LHCN-M2 (cell line): ENCODE measurements around the gene ZNF746. TPM values are rescaled to one million over a fixed set of nuclear protein-coding genes. Genes with fewer than 3 reads are reported as not detected.
"Not testable (repeated sequence)": the region's sequence is repeated elsewhere in the genome, so short reads cannot be mapped to it uniquely, and the experiment has no call there.

ENCODE experiments used
- DNase-seq: peaks from one replicate; pipeline ENCODE4 v3.0.0-alpha.2; 2012; ENCODE audit warnings: low read depth
- polyA plus RNA-seq: library from polyadenylated mRNA; unstranded; fragments of >200 nt; gene quantifications from one replicate; pipeline ENCODE4 v1.2.1, GENCODE V29; 2012; ENCODE audit warnings: missing spikeins
- total RNA-seq: library from RNA; depleted of rRNA; stranded (reverse); fragments of >200 nt; gene quantifications from 2 replicates; pipeline ENCODE4 v1.2.3, GENCODE V29; 2014; rRNA removed

Gene ZNF746
- 27.6 and 29.6 TPM in 2 replicates for total RNA-seq
- 13.2 TPM for polyA plus RNA-seq

DNA sequence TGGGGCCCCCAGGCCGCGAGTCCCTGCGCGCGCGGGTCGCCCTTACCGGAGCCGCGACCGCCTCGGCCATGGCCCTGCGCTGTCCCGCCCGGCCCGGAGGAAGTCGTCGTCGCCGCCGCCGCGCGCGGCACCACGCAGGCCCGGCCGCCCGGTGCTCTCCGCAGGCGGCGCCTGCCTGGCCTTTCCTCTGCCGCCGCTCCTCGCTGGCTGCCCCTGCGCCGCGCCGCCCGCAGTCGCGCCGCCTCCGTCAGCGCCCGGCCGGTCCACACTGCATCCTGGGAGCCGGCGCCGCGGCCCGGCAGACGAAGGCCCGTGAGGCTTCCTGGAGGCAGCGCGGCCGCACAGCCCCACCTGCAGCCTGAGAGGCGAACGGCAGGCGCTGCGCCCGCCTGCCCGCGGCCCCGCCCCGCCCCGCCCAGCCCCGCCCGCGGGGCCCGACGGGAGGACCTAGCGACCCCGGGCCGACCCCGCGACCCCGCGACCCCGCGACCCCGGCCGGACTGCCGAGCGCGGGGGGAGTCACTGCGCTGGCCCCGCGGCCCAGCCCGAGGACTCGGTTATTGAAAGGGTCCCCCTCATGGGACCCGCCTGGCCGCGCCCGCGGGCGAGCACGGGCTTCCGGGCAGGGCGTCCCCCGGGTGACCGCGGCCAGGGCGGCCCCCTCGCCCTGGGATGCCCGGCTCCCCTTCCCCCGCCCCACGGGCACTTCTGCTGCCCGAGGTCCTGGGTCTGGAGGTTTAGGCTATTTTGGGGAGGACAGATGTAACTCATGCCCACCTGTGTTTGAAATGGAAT is at the start of gene ZNF746:
Gene ZNF746 (minus strand): TSS at position 343 of the 795 bp plus-strand sequence. CDS start 273 bp downstream, at position 70.
- peak; percentile 85 for DNase-seq

DNA sequence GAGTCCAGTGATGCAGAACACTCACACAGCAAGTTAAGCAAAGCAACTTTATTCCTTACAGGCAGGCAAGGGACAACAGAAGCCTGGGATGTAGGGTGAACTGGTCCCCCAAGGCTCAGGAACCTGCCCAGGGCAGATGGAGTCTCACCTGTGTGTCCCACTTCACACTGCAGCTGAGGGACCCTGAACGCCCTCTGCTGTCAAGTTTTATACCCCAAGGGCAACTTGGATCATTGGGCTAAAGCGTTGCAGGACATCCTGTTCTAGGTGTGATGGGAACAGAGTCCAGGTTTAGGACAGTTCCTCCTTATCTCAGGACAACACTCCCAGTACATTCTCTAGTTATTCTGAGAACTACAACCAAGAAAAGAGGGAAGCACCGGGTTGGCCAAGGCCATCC is 49.5 kb upstream of the ZNF746 start:
- no peak for DNase-seq

DNA sequence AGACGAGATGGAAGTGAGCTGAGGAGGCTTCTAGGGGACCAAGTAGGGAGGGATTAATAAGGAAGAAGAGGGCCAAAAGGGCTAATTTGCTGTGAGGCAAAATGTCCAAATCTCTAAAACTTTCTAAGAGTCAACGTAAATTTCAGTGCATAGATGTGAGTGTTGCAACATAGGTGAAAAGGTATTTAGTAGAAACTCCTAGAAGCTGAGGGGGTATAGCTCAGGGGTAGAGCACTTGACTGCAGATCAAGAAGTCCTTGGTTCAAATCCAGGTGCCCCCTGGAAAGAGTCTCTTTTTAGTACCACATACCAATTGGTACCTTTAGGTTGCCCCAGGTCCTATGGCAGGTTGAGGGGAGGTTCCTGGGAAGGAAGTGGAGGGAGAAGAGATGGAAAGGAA is 48.7 kb upstream of the ZNF746 start:
- DNase-seq: no peak

DNA sequence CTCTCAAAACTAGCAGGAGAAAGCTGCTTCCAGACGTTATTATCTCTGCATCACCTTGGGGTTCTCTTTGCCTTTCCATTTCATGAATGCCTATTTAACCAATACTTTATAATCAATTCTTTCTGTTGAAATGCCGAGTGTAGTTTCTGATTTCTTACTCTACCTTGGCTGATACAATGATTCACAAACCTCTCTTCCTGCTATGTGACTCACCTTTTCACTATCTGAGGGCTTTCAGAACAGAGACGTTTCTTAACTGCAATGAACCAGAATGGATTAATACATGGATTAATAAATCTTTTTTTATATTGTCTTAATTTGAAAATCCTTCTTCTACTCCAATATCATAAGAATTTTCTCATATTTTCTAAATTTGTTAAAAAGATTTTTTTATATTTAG is 46.4 kb upstream of the ZNF746 start:
- DNase-seq: no peak

DNA sequence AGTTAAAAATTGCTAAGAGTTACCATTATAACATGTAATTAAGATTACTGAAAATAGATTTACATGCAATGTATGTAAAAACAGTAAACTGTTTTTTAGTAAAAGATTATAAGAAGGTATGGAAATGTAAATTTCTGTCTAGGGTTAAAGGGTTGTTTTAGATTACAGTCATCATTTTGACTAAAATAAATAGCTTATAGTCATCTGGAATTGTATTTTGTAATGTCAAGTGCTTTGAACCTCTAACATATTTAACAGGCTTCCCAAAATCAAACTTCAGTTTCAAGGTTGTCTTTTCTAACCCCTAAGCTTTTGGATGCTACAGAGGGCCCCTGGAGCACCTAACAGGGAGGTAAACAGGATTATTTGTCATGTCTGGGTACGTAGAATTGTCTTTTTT is 35.0 kb upstream of the ZNF746 start:
- no peak for DNase-seq

DNA sequence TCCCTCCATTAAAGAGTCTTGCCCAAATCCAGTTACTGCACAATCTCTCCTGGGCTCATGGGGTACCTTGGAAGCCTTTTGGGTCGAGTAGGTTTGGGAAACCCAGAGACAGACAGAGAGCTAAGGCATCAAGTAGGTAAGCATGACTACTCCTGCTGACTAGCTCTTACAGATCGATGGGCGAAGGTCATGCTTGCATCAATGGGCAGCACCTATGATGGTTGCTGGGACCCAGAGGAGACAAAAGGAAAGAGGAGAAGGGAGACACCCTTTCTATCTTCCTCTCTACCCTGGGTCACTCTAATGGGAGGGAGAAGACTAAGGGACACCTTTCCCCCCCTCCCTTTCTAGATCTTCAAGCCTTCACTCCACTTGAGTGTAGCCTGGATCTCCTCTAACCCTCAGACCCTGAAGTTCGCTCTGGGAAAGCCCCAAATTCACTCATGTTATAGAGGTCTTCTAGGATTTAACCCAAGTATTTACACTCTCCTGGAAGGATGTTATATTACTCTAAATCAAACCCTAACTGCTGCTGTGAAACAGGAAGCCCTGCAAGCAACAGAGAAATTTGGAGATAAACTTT is 31.6 kb upstream of the ZNF746 start:
- DNase-seq: peak; percentile 15

DNA sequence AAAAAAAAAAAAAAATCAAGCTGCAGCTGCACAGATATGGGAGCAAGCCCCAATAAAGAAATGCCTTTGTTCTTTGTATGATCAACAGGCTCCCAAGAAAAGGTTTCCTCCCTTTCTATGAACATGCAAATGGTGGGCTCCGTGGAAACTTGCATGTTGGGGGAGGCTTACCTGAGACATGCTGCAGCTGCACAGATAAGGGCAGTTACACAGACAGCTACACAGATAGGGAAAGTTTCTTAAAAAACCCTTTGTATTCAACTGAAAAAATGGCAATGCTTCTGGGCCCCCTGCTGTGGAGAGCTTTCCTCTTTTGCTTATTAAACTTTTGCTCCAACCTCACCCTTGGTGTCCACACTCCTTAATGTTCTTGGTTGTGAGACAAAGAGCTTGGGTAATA is 29.8 kb upstream of the ZNF746 start:
- DNase-seq: no peak

DNA sequence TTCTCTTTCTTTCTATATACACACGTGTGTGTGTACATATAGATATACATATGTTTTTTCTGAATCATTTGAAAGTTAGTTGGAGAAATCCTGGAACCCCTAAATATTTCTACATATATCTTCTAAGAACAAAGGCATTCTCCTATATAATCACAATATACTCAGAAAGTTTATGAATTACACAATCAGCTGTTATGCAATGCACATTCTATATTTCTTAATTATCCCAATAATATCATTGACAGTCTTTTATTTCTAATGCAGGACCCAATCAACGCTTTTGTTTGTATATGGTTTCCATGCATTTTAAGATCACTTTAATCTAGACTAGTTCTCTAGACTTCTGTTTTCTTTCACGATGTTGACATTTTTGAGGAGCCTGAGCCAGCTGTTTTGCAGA is 27.7 kb upstream of the ZNF746 start:
- no peak for DNase-seq

DNA sequence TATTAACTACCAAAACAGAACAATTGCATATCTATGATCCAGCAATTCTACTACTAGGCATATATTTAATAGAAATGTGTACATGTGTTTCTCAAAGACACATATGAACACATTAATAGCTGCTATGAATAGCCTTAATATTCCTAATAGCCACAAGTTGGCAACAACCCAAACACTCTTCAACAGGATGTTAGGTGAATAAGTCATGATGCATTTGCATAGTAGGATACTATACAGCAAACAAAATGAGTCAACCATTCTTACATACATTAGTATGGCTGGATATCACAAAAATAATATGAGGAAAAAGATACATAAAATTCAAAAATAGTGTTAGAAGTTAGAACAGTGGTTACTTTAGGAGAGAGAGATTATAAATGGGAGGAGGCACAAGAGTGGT is 26.8 kb upstream of the ZNF746 start:
- no peak for DNase-seq

DNA sequence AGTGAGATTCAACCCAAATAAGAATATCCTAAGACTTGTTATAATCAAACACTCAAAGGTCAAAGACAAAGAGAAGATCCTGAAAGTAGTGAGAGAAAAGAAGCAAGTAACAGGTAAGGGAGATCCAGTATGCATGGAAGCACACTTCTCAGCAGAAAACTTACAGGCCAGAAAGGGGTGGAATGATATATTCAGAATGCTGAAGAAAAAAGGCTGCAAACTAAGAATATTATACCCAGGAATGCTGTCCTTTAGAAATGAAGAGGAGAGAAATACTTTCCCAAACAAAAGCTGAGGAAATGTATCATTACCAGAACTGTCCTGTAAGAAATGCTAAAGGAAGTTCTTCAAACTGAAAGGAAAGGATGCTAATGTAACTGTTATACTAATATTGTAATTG is 12.6 kb upstream of the ZNF746 start:
- DNase-seq: no peak

DNA sequence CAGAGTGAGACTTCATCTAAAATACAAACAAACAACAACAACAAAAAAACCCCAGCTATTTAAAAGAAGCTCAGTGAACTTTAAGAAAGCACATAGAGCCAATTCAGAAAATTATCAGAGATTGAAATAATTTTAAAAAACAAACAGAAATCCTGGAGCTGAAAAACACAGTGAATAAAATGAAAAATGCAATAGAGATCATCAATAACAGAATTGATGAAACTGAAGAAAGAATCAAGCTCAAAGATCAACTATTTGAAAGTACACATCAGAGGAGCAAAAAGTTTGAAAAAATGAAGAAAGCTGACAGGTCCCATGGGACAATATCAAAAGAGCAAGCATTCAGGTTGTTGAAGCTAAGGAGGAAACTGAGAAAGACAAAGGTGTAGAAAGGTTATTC is 12.2 kb upstream of the ZNF746 start:
- DNase-seq: no peak

DNA sequence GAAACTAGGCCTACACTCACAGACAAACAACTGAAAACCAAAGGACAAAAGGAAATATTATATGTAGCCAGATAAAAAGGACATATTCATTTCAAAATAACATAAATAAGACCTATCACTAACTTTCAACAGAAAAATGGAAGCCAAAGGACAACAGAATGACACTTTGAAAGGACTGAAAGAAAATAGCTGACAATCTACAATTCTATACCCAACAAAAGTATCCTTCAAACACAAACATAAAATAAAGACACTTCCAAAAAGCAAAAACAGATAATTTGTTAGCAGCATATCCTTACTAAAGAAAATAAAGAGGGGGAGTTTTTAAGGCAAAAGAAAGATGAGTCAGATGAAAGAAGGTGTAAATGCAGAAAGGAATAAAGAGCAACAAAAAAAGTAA is 7.9 kb upstream of the ZNF746 start:
- DNase-seq: no peak

DNA sequence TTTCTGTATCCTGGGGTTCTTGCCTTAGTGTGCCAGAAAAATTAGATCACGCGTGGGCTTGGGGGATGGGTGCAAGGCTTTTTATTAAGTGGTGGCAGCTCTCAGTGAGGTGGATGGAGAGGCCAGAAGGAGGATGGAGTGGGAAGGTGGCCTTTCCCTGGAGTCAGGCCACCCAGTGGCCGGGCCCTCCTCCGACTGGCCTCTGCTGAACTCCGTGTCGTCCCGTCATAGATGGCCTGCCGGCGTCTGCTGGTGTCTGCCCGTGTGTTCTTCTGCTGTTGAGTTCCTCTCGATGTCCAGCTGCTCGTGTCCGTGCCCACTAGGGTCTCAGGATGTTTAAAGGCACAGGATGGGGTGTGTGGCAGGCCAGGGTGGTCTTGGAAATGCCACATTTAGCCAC is 4.0 kb upstream of the ZNF746 start:
- DNase-seq: no peak

DNA sequence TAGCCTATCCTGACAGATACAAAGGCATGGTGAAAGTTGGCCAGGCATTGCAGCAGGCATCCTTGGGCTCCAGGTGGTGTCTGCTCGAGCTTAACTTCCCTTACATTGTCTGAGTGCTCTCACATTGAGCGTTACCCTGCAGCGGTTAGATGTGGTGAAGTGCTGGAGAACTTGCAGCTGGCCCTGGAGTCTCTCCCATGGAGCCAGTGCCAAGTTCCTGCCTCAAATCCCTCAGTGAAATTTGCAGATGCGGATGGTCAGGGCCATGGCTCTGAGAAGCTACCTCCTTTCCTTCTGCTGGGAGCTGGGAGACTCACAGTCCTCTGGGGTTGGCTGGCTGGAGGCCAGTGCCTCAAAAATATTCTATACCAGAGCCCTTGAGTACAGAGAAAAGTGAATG is 3.3 kb upstream of the ZNF746 start:
- peak; percentile 10 for DNase-seq

DNA sequence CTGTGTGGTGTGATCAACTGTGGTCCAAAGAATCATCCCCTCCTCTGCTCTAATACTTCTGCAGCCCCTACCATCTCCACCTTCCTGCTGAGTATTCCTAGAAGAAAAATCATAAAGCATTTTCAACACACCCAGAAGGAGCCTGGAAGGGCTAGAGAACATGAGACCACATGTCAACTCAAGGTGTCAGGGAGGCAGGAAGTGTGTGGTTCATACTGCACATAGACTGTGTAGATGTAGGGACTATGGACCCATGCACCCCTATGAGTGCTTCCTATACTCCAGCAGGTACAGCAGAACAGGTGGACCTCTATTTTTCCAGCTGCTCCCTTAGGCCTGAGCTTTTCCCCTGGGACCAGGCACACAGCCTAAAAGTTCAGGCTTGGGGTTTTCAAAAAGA is 2.6 kb upstream of the ZNF746 start:
- DNase-seq: peak; percentile 27

DNA sequence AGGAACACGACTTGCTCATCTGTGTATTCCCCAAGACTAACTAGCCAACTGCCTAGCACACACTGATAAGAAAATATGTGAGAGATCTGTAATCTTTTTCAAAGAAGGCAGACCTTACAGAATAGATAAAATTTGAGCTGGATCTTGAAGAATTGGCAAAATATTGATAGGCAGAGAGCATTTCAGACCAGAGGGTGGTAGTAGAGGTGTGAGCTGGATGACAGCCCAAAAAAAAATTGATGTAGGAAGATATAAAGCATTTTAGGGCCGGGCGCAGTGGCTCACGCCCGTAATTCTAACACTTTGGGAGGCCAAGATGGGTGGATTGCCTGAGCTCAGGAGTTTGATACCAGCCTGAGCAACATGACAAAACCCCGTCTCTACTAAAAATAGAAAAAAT is 1.2 kb upstream of the ZNF746 start:
- DNase-seq: no peak

DNA sequence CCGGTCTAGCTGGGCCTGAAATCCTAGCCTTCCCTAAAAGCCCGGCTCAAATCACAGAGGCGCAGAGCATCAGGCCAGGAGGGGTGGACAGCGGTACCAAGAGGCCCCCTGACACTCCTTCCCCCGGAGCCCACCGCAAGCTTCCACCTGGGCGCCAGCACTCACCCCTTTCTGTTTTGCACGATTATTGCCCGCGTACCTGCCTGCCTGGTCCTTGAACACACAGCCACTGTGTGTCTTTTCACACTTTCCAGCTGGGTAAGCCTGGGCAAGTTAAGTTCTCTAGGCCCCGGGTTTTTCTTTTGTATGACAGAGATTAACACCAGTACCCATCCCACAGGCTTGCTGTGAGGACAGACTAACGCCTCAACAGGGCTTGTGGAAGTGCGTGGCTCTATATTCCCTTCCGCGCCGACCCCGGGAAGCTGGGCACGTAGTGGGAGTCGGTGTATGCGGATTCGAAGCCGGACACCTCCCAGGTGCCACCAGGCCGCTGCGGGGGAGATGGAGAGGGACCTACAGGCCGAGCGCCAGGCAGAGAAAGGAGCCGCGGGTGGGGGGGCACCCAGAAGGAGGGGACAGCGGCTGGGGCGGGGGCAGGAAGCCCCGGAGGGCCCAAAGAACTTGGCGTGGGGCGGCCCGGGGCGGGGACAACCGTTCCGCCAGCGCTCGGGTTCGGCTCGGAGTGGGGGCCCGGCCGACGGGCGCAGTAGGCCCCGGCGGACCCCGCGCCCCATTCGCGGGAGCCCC is 792 bp downstream of the ZNF746 start:
- peak; percentile 33 for DNase-seq

DNA sequence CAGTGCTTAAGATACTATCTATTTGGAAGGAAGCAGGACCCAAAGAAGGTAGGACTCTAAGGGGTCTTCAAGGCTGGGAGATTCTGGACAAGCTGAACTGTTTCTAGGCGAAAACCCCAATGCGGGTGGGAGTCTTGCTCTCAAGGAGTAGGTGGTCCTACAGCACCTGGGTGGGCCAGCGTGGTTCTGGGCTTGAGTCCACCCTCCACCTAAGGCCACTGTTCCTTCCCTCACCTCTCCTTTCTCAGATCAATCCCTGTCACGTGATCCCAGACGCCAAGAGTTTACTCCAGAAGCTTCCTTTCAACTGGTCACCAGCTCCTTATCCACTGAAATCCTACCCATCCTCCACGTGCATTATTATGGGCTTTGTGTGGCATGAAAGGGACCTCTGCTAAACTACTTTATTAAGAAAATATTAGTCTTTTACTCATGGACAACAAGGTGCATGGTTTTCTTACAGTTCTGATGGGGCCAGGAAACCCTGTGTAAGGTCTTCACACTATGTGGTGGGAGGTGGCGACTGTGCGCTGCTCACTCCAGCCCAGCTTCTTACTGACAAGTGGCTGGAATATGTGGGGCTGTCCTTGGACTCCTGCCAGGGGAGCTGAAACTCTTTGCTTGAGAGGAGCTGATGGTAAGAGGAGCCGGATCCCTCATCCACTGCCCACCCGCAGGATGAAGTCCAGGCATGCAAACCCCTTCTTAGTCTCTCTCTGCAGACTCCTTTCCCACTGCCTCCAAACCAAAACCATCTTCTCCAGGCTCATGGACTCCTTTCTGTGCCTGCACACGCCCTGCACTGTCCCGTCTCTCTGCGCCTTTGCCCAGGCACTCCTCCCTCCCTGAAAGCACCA is 1.6 kb downstream of the ZNF746 start:
- peak; percentile 82 for DNase-seq

DNA sequence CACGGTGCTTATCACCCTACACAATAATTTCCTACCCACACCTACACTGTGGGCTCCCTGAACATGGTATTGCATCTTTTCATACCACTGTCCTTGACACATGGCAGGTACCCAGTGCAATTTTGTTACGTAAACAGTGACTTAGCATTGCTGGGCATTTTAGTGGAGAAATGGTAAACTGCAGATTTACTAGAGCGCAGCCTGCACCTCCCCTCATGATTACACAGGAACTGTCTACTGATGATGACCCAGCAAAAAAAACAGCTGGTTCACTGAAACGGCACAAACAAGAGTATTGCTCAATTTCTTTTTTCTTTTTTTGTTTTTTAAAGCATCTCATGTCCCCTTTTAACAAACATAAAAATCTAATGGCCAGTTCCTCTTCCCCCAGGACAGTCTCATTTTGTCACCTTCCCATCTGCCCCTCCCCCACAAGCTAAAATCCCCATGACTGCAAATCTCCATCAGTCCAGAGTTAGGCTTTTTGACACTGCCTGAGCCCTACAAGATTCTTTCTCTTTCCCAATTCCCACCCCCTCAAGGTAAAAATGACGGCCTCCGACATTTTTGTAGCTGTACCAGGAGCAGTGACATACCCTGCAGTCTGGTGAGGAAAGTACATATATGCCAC is 2.8 kb downstream of the ZNF746 start:
- peak; percentile 58 for DNase-seq

DNA sequence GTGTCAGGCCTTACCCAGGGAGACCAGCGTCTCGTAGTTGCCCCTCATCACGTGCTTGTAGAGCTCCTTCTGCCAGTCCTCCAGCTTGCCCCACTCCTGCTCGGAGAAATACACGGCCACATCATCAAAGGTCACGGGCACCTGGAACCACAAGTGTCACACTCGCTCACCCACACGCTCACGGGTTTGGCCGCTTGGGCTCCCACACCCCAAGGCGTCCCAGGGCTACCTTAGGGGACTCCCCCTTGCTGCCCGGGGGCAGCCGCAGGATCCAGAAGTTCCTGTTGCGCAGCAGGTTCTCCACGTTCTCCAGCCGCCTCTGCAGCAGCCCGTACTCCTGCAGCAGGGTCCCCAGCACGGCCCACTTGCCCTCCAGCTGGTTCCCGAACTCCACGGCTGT is 3.6 kb downstream of the ZNF746 start:
- DNase-seq: not testable (repeated sequence)

DNA sequence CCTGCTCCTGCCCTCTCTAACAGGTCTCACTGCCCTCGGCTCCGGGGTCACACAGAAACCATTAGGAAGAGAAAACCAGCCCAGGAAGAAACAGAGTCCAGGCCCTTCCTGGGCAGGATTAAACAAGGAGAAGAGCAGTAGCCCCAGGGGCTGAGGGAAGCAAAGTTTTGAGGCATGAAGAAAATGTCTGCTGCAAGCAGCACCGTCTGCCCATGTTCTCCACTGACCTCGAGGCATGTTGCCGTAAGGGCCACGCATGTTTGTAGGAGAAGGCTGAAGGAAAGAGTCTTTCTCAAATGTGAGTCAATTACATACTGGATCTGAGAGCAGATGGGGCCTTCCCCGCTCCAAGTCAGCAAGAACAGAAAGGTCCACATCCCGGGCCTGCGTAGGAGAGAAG is 4.2 kb downstream of the ZNF746 start:
- DNase-seq: no peak
